Stomach (tissue), 4 donors: ENCODE data around the gene CDK12.

Source experiments
- POLR2A ChIP-seq, 4 donors: fragments of 450-650 bp; IDR thresholded peaks; one replicate each; pipeline ENCODE4 v1.6.1; 2016; ENCODE audit warnings: antibody characterized with exemption in 4 of 4, control low read depth in 2 of 4, mild to moderate bottlenecking in 1 of 4, moderate library complexity in 1 of 4
- TF ChIP-seq, protein P1 (sequence below), 7 experiments: fragments of 450-650 bp in 4 of 7; fragments of 200-600 bp in 3 of 7; sonication (generic) in 3 of 7; IDR thresholded peaks; one replicate each; pipeline ENCODE4 v1.5.1; 2016 to 2019; ENCODE audit warnings: antibody characterized with exemption in 7 of 7, control low read depth in 2 of 7, mild to moderate bottlenecking in 1 of 7

DNA sequence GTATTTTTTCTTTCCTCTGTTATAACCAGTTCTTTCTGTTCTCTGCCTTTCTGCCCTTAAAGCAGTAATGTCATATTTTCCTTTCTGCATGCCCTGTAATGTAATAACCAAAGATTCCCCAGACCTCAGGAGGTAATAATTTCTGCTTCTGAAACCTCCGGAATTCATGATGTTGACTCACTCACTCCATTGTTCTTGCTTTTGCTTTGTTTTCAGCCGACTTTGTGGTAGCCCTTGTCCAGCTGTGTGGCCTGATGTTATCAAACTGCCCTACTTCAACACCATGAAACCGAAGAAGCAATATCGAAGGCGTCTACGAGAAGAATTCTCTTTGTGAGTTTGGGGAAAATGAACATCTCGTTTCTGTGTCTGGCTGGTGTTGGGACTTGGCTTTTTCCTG is 55.9 kb downstream of the CDK12 start:
- TF ChIP-seq, protein P1, sequence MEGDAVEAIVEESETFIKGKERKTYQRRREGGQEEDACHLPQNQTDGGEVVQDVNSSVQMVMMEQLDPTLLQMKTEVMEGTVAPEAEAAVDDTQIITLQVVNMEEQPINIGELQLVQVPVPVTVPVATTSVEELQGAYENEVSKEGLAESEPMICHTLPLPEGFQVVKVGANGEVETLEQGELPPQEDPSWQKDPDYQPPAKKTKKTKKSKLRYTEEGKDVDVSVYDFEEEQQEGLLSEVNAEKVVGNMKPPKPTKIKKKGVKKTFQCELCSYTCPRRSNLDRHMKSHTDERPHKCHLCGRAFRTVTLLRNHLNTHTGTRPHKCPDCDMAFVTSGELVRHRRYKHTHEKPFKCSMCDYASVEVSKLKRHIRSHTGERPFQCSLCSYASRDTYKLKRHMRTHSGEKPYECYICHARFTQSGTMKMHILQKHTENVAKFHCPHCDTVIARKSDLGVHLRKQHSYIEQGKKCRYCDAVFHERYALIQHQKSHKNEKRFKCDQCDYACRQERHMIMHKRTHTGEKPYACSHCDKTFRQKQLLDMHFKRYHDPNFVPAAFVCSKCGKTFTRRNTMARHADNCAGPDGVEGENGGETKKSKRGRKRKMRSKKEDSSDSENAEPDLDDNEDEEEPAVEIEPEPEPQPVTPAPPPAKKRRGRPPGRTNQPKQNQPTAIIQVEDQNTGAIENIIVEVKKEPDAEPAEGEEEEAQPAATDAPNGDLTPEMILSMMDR (IDR thresholded peaks at IDR 0.05) = no peak
- no peak for TF ChIP-seq POLR2A (IDR thresholded peaks at IDR 0.05)
